Skeletal muscle cell (primary cell): ENCODE measurements around the gene REXO1.
"Not testable (repeated sequence)": the region's sequence is repeated elsewhere in the genome, so short reads cannot be mapped to it uniquely, and the experiment has no call there.

ENCODE experiments used
- DNase-seq: peaks from one replicate; pipeline ENCODE4 v3.0.0-alpha.2; 2010; ENCODE audit warnings: low read depth
- H3K4me3 ChIP-seq: 2 replicates; pipeline ENCODE4 v1.5.1; 2011; ENCODE audit warnings: low read depth, mild to moderate bottlenecking, control low read depth, low read length, moderate library complexity

The REXO1 gene

GRCh38 chr19:1848399-1849131 is at the start of gene REXO1:
Gene REXO1 (minus strand): TSS chr19:1848483. CDS start chr19:1848358, 125 bp downstream.
- peak; percentile 64 for DNase-seq
- H3K4me3 ChIP-seq: peak within 1 kb of the TSS; percentile 96

DNA sequence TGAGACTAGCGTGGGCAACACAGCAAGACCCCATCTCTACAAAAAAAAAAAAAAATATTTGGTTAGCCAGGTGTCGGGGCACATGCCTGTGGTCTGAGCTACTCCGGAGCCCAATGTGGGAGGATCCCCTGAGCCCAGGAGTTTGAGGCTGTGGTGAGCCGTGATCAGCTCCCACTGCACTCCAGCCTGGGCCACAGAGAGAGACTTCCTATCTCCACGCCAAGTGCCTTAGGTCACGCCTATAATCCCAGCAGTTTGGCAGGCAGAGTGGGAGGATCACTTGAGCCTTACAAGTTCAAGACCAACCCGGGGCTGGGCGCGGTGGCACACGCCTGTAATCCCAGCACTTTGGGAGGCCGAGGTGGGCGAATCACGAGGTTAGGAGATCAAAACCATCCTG is 48.2 kb upstream of the REXO1 start:
- H3K4me3 ChIP-seq: no peak overlapping the region
- no peak for DNase-seq

GRCh38 chr19:1893791-1894190 is 45.5 kb upstream of the REXO1 start:
- no peak overlapping the region for H3K4me3 ChIP-seq
- no peak for DNase-seq

DNA sequence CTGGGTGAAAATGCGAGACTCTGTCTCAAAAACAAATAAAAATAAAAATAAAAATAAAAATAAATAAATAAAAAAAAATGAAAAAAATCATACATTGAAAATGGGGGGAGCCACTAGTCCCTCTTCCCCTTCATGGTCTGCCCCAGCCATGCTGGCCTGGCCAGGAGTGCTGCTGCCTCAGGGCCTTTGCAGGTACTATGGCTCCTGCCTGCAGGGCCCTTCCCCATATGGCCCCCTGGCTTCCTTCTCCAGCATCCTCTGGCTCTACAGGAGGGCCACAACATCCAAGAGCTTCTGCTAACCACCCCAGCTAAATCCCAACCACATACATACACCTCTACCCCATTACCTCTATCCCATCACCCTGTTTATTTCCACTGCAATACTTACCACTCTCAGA is 41.6 kb upstream of the REXO1 start:
- no peak for DNase-seq
- no peak overlapping the region for H3K4me3 ChIP-seq

DNA sequence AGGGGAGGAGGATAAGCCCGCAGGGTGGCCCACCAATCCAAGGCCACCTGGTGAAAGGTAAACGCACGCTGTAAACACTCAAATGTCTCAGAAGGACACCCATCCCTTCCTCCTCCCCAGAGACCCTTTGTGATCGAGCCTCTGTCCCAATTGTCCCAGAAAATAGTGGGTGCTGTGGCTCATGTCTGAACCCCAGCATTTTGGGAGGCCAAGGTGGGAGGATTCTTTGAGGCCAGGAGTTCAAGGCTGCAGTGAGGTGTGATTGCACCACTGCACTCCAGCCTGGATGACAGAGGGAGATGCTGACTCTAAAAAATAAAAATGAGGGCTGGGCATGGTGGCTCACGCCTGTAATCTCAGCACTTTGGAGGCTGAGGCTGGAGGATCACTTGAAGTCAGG is 40.1 kb upstream of the REXO1 start:
- no peak for DNase-seq
- H3K4me3 ChIP-seq: no peak overlapping the region

- not testable (repeated sequence) for H3K4me3 ChIP-seq, DNase-seq
Observed at GRCh38 chr19:1886360-1886759, 38.1 kb upstream of the REXO1 start.

DNA sequence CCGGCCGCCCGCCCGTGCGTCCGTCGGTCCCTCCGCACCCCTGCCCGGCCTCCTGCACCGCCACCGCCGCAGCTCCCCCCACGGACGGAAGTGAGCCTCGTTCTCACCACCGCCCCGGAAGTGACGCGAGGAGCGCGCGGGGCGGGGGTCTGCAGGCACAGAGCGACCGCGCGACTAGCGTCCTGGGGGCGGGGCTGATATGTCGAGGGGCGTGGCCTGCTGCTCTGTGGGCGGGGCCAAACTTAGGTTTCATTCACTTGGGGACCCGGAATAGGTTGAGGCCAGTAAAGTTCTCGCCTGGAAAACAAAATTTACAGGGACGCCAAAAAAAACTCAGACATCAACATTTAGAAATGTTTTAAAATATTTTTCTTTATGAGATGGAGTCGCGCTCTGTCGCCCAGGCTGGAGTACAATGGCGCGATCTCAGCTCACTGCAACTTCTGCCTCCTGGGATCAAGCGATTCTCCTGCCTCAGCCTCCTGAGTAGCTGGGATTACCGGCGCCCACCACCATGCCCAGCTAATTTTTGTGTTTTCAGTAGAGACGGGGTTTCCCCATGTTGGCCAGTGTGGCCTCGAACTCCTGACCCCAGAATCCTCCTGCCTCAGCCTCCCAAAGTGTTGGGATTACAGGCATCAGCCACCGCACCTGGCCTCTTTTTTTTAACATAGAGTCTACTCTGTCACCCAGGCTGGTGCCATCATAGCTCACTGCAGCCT is 37.3 kb upstream of the REXO1 start, which contains the start of gene ABHD17A:
Gene ABHD17A, minus strand, starts transcription at position 99 of the 722 bp plus-strand sequence. CDS start 3,930 bp downstream, outside the sequence.
- H3K4me3 ChIP-seq: peak within 1 kb of the TSS; percentile 96

GRCh38 chr19:1884719-1885334 is 36.5 kb upstream of the REXO1 start:
- DNase-seq: no peak
- H3K4me3 ChIP-seq: peak overlapping the region; percentile 96

More for the DNA sequence above, 37.3 kb upstream of the REXO1 start, which contains the start of gene ABHD17A:
- peak; percentile 72 for DNase-seq

DNA sequence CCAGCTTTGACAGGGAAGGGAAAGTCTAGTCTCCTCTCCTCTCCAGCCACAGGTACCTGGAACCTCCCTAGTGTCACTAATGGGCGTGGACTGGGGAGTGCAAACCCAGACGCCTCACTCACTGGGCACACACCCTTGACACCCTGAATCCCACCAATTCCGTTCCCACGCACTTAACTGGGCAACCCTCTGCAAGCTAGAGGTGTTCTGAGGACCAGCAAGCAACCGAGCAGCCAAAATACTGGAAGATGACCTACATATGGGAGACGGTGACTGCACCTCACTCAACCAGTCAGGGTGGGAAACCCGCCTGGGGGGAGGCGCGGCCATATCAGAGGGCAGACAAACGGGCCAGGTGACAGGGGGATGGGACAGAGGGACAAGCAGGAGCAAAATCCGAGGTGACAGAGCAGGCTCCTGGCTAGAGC is 36.0 kb upstream of the REXO1 start:
- H3K4me3 ChIP-seq: peak overlapping the region; percentile 96
- DNase-seq: no peak

DNA sequence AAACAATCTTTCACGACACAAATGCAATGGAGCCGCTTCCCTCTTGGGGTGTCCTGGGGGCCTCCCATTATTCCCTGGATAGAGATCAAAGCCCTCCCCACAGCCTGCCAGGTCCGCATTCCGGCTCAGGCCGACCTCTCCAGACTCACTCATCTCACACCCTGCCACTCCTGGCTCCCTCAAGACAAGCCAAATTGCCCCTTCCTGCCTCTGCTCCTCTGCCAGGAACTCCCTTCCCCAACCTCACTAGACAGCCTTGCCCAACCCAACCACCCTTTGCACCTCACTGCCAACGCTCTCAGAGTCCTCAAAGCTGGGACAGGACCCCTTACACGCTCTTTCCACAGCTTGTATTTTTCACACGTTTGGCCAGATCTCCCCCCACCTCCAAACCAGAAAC is 35.5 kb upstream of the REXO1 start:
- no peak for DNase-seq
- H3K4me3 ChIP-seq: peak overlapping the region; percentile 96

DNA sequence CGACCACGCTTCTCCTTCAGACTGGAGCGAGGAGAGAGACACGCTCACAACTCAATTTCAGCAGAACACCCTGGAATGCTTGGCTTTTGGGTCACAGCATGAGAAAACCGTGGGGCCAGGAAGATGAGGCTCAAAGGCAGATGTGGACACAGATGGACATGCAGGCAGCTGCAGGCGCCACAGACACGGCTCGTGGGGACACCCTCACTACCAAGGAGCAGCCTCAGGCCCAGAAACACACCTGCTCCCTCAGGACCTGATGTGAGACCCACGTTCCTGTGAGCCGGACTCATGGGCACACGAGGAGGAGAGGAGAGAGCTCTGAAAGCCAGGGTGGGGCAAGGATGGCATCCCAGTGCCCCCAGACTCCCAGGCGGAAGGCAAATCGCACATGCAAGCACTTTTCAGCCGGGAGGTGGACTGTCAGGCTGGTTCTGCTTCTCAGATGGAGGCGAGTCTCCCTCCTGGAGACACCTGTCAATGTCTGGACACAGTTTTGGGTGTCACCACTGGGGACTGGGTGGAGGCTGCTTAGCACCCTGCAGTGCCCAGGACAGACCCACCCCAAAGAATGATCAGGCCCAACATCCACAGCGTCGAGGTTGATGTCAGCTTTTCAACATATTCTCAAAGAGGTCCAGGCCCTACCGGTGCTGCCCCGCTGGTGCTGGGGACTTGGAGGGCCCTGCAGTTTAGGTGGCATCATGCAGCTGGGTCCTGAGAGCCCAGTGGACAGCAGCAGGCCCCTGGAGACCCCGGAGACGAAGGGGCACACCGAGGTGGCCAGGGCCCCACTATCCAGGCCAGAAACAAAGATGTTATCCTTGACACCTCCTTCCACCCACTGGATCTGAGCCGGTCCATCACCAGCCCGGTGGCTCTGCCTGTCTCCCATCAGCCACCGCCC is 34.8 kb upstream of the REXO1 start:
- no peak overlapping the region for H3K4me3 ChIP-seq
- DNase-seq: no peak

- DNase-seq: no peak
- H3K4me3 ChIP-seq: no peak overlapping the region
Observed at GRCh38 chr19:1882089-1882785, 34.0 kb upstream of the REXO1 start.

DNA sequence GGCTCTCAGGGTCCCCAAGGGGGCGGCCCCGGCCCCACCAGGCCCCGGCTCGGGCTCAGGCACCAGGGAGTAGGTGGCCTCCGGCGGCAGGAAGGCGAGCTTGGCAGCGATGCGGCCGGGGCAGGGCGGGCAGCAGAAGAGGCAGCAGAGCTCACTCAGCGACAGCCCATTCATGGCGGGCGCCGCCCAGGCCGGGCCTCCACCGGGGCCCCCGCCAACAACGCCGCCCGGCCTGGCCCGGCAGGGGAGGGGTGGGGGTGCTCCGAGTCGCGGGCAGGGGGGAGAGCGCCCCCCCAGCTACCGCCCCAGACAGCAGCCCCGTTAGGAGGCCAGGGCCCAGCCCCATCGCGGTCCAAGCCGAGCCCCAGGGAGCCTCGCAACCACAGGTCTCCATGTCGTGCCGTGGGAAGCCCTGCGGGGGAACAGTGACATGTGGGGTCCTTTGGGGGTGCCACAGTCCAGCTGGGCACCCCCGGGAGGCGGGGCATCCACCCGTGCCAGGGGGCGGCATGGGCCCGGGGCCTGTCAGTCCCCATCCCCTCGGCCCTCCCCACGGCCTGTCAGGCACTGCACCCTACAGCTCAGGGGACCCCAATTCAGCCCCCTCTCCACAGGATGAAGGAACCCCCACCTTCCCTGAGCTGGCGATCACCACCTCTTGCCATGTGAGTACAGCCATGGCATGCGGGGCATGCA is 33.3 kb upstream of the REXO1 start:
- not testable (repeated sequence) for H3K4me3 ChIP-seq, DNase-seq

DNA sequence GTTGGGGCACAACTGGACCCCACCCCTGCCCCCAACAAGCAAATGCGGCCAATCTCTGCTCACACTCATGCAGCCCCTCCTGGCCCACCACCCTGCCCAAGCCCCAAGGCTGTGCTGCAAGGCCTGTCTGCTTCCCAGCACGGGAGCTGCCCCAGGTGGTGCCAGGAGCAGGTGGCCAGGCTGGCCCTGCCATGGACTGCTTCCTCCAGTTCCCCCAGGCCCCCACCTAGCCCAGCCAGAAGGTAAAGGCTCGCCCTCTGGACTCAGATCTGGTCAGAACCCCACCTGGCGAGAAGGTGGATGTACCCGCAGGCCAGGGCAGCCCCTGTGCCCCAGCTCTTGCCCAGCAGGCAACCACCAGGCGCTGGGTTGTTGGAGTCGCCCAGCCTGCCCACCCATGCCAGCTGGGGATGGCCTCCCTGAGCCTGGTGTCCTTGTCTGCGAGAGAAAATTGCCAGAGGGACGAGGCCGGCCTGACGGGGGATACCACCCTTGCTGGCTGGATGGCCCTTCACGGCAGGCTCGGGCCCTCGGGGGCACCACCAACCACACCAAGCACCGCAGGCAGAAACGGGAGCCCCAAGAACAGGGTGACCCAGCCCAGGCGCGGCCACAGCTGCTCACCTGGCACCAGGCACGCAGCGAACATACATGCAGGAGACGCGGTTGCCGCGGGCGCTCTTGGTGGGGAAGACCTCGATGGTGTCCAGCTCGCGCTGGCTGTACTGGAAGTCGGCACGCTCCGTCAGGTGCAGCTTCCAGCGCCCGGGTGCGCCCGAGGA is 32.5 kb upstream of the REXO1 start:
- no peak overlapping the region for H3K4me3 ChIP-seq
- no peak for DNase-seq

GRCh38 chr19:1879982-1880381 is 31.7 kb upstream of the REXO1 start:
- H3K4me3 ChIP-seq, DNase-seq: not testable (repeated sequence)

DNA sequence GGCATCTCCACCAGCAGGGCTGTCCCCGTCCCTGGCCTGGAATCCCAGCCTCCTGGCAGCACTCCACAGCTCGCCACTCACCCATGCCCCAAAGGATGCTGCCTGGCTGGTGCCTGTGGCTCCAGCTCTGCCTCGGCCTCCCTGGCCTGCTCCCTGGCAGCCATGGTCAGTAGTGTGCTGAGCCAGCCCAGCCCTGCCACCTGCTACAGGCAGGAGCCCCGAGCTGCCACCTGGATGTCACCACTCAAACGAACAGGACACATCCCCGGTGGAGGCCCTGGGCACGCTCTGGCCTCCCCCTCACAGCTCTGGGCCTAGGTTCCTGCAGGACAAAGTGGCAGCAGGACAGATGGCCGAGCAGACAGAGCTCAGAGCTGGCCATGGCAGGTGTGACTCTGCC is 30.3 kb upstream of the REXO1 start:
- not testable (repeated sequence) for DNase-seq, H3K4me3 ChIP-seq

DNA sequence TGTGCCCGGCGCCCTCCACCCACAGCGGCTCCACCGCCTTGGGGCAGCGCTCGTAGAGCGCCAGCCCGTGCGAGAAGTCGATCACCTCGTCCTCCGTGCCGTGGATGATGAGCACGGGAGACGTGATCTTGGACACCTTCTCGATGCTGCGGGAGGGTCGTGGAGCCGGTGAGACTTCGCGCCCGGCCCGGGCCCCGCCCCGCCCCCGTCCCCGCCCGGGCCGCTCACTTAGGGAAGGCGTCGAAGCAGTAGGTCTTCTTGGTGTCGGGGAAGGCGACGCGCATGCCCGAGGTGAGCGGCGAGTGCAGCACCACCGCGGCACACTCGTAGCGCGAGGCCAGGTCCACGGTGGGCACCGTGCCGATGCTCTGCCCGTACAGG is 29.0 kb upstream of the REXO1 start:
- not testable (repeated sequence) for H3K4me3 ChIP-seq, DNase-seq
